ENCODE data around the gene NOL4L. TPM values are rescaled to one million over a fixed set of nuclear protein-coding genes. Genes with fewer than 3 reads are reported as not detected.
A peak's percentile ranks its signal among the peaks of the same experiment; 100 is the strongest.

Gene NOL4L
- total RNA-seq, 2 experiments from 2014 or later = 53.1 to 55.6 TPM

- peaks cover 25% of the 10 kb centered on the region for H3K4me1 Mint-ChIP-seq (ENCODE audit: low read depth)
- DNase-seq (no peak), ATAC-seq (ENCODE audit: poor library complexity) (no peak)
- no peak for TF ChIP-seq CTCF (IDR thresholded peaks at IDR 0.05)
- H3K9me3 Mint-ChIP-seq = no peaks in the 10 kb centered on the region
- H3K27ac Mint-ChIP-seq = peak overlapping the region; percentile 75
- intact Hi-C loops (cut with DNase I, micrococcal nuclease) = loop anchor here in 1 of 2 experiments (5.0 kb wide), 1 partner anchor 67 kb away; no protein-coding TSS in a partner anchor
- Histone ChIP-seq H3K36me3 (ENCODE audit: insufficient read depth, low read length) (peaks cover 75% of the 10 kb centered on the region), H3K27ac (ENCODE audit: low read depth in 1 of 2, low read length in 2 of 2) (peak overlapping the region in 1 of 2 donors; percentile 15), H3K4me3 (ENCODE audit: low read length) (no peak overlapping the region), H3K4me1 (ENCODE audit: insufficient read depth, low read length) (peaks cover 6% of the 10 kb centered on the region), H3K9me3 (ENCODE audit: control insufficient read depth in 1 of 2, insufficient read depth in 1 of 2, low read length in 2 of 2) (no peaks in the 10 kb centered on the region), H3K27me3 (ENCODE audit: control insufficient read depth in 1 of 2, insufficient read depth in 2 of 2, low read length in 2 of 2) (no peaks in the 10 kb centered on the region)
- no peaks in the 10 kb centered on the region for H3K27me3 Mint-ChIP-seq
- ChIA-PET CTCF (interaction anchor here (1.4 kb wide), 1 partner anchor 45 kb away, joined by 4 read pairs; no protein-coding TSS in a partner anchor), POLR2A (interaction anchor here (1.2 kb wide), 1 partner anchor 9 kb away, joined by 4 read pairs; no protein-coding TSS in a partner anchor)
- H3K4me3 Mint-ChIP-seq = no peak overlapping the region
- peaks cover 85% of the 10 kb centered on the region for H3K36me3 Mint-ChIP-seq (ENCODE audit: low read depth)
These were observed 144.4 kb downstream of the NOL4L start for GRCh38 chr20:32440758-32441078.

GRCh38 chr20:32440069-32440757 is 144.9 kb downstream of the NOL4L start:
- Histone ChIP-seq H3K9me3 (ENCODE audit: control insufficient read depth in 1 of 2, insufficient read depth in 1 of 2, low read length in 2 of 2) (no peaks in the 10 kb centered on the region), H3K4me1 (ENCODE audit: insufficient read depth, low read length) (peaks cover 3% of the 10 kb centered on the region), H3K27ac (ENCODE audit: low read depth in 1 of 2, low read length in 2 of 2) (peak overlapping the region in 1 of 2 donors; percentile 15), H3K4me3 (ENCODE audit: low read length) (no peak overlapping the region), H3K27me3 (ENCODE audit: control insufficient read depth in 1 of 2, insufficient read depth in 2 of 2, low read length in 2 of 2) (no peaks in the 10 kb centered on the region), H3K36me3 (ENCODE audit: insufficient read depth, low read length) (peaks cover 75% of the 10 kb centered on the region)
- no peak for TF ChIP-seq CTCF (IDR thresholded peaks at IDR 0.05)
- ChIA-PET CTCF (interaction anchor here (1.4 kb wide), 1 partner anchor 45 kb away, joined by 4 read pairs; no protein-coding TSS in a partner anchor), POLR2A (interaction anchor here (1.2 kb wide), 1 partner anchor 9 kb away, joined by 4 read pairs; no protein-coding TSS in a partner anchor)
- intact Hi-C loops (cut with DNase I, micrococcal nuclease) = loop anchor here in 1 of 2 experiments (5.0 kb wide), 1 partner anchor 67 kb away; no protein-coding TSS in a partner anchor
- peaks cover 20% of the 10 kb centered on the region for H3K4me1 Mint-ChIP-seq (ENCODE audit: low read depth)
- peak overlapping the region; percentile 75 for H3K27ac Mint-ChIP-seq
- H3K9me3 Mint-ChIP-seq = no peaks in the 10 kb centered on the region
- no peak overlapping the region for H3K4me3 Mint-ChIP-seq
- peaks cover 84% of the 10 kb centered on the region for H3K36me3 Mint-ChIP-seq (ENCODE audit: low read depth)
- no peaks in the 10 kb centered on the region for H3K27me3 Mint-ChIP-seq
- DNase-seq (no peak), ATAC-seq (ENCODE audit: poor library complexity) (no peak)

- intact Hi-C loops (cut with DNase I, micrococcal nuclease) = loop anchor here in 1 of 2 experiments (5.0 kb wide), 2 partner anchors 102 to 213 kb away; no protein-coding TSS in a partner anchor
- no peak for TF ChIP-seq CTCF (IDR thresholded peaks at IDR 0.05)
- ATAC-seq (ENCODE audit: poor library complexity) (no peak), DNase-seq (peak in 1 of 14 experiments; percentile 29)
- peaks cover 17% of the 10 kb centered on the region for H3K4me1 Mint-ChIP-seq (ENCODE audit: low read depth)
- peaks cover 76% of the 10 kb centered on the region for H3K36me3 ChIP-seq (ENCODE audit: insufficient read depth, low read length)
- H3K27ac Mint-ChIP-seq = peak overlapping the region; percentile 51
- no peak overlapping the region for H3K4me3 ChIP-seq (ENCODE audit: low read length)
- no peaks in the 10 kb centered on the region for H3K9me3 Mint-ChIP-seq
- H3K36me3 Mint-ChIP-seq (ENCODE audit: low read depth) = peaks cover 88% of the 10 kb centered on the region
- H3K4me3 Mint-ChIP-seq = no peak overlapping the region
- peaks cover 3% of the 10 kb centered on the region for H3K4me1 ChIP-seq (ENCODE audit: insufficient read depth, low read length)
- no peaks in the 10 kb centered on the region for H3K27me3 ChIP-seq (ENCODE audit: control insufficient read depth in 1 of 2, insufficient read depth in 2 of 2, low read length in 2 of 2)
- no peaks in the 10 kb centered on the region for H3K9me3 ChIP-seq (ENCODE audit: control insufficient read depth in 1 of 2, insufficient read depth in 1 of 2, low read length in 2 of 2)
- ChIA-PET POLR2A (no interaction called here), CTCF (interaction anchor here (1.4 kb wide), 1 partner anchor 46 kb away, joined by 4 read pairs; no protein-coding TSS in a partner anchor)
- H3K27ac ChIP-seq (ENCODE audit: low read depth in 1 of 2, low read length in 2 of 2) = no peak overlapping the region
- no peaks in the 10 kb centered on the region for H3K27me3 Mint-ChIP-seq
These were observed 145.9 kb downstream of the NOL4L start for GRCh38 chr20:32439132-32439829.
